ENCODE results near the gene CA11.

Gene CA11

GRCh38 chr19:48606463-48607358 lies 39.3 kb downstream of the CA11 start, which contains the start of gene SPACA4:
SPACA4 (plus strand) TSS chr19:48606742; CDS start chr19:48606979, 237 bp downstream.
- Histone ChIP-seq H3K27ac (ENCODE audit: low read depth in 2 of 2, low read length in 2 of 2) (no peak within 1 kb of the TSS), H3K4me1 (ENCODE audit: control insufficient read depth in 2 of 2, insufficient read depth in 2 of 2, low read length in 2 of 2) (peaks cover 12% of the 10 kb centered on the region in 2 donors), H3K27me3 (ENCODE audit: control insufficient read depth in 2 of 2, insufficient read depth in 2 of 2, low read length in 2 of 2) (no peaks in the 10 kb centered on the region), H3K36me3 (ENCODE audit: control insufficient read depth in 2 of 2, insufficient read depth in 2 of 2, low read length in 2 of 2) (peaks cover 11 to 15% of the 10 kb centered on the region in 2 donors), H3K9ac (ENCODE audit: low read depth in 1 of 2, low read length in 2 of 2) (no peak within 1 kb of the TSS), H3K9me3 (ENCODE audit: control insufficient read depth in 2 of 2, low read length in 2 of 2) (no peaks in the 10 kb centered on the region), H3K4me3 (ENCODE audit: low read length in 2 of 2) (no peak within 1 kb of the TSS)

DNA sequence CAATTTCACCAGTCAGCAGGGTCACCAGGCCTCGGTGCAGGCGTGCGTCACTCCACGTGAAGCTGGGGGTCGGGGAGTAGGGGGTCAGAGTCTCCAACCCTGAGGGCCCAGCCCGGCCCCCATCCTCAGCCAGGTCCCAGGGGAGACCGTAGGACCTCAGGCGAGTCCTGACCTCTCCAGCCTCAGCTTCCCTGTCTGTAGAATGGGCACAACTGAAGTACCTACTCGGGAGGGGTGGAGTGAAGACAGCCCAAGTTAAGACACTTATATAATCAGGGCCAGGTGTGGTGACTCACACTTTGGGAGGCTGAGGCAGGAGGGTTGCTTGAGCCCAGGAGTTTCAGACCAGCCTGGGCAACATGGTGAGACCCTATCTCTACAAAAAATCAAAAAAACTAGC lies 42.1 kb downstream of the CA11 start:
- H3K9ac ChIP-seq (ENCODE audit: low read depth in 1 of 2, low read length in 2 of 2), result no peak overlapping the region
- H3K27me3 ChIP-seq (ENCODE audit: control insufficient read depth in 2 of 2, insufficient read depth in 2 of 2, low read length in 2 of 2), result no peaks in the 10 kb centered on the region
- H3K27ac ChIP-seq (ENCODE audit: low read depth in 2 of 2, low read length in 2 of 2), result no peak overlapping the region
- peaks cover 4 to 11% of the 10 kb centered on the region in 2 donors for H3K36me3 ChIP-seq (ENCODE audit: control insufficient read depth in 2 of 2, insufficient read depth in 2 of 2, low read length in 2 of 2)
- H3K9me3 ChIP-seq (ENCODE audit: control insufficient read depth in 2 of 2, low read length in 2 of 2), result no peaks in the 10 kb centered on the region
- H3K4me3 ChIP-seq (ENCODE audit: low read length in 2 of 2), result no peak overlapping the region
- H3K4me1 ChIP-seq (ENCODE audit: control insufficient read depth in 2 of 2, insufficient read depth in 2 of 2, low read length in 2 of 2), result peaks cover 9 to 11% of the 10 kb centered on the region in 2 donors

DNA sequence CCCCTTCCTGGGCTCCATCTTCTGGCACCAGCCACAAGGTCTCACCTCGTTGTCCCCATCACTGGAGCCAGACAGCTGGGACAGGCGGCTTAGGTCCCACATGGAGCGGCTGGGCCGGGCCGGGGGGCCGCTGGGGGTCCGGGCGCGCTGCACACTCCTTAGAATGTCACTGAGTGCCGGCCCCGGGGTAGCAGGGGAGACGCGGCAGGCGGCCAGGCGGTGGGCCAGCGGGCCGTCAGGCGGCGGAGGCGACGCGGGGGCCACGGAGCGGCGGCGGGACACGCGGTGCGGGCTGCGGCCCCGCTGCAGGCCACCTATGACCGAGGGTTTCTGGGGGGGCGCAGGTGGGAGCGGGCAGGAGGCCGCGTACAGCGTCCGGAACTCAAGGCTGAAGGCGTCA lies 42.5 kb downstream of the CA11 start:
- peaks cover 8 to 11% of the 10 kb centered on the region in 2 donors for H3K4me1 ChIP-seq (ENCODE audit: control insufficient read depth in 2 of 2, insufficient read depth in 2 of 2, low read length in 2 of 2)
- peaks cover 4 to 11% of the 10 kb centered on the region in 2 donors for H3K36me3 ChIP-seq (ENCODE audit: control insufficient read depth in 2 of 2, insufficient read depth in 2 of 2, low read length in 2 of 2)
- peak overlapping the region in 1 of 2 donors; percentile 5 for H3K27ac ChIP-seq (ENCODE audit: low read depth in 2 of 2, low read length in 2 of 2)
- no peaks in the 10 kb centered on the region for H3K9me3 ChIP-seq (ENCODE audit: control insufficient read depth in 2 of 2, low read length in 2 of 2)
- no peak overlapping the region for H3K4me3 ChIP-seq (ENCODE audit: low read length in 2 of 2)
- peak overlapping the region in 1 of 2 donors; percentile 26 for H3K9ac ChIP-seq (ENCODE audit: low read depth in 1 of 2, low read length in 2 of 2)
- H3K27me3 ChIP-seq (ENCODE audit: control insufficient read depth in 2 of 2, insufficient read depth in 2 of 2, low read length in 2 of 2), result no peaks in the 10 kb centered on the region

GRCh38 chr19:48603001-48603400 lies 43.0 kb downstream of the CA11 start:
- Histone ChIP-seq H3K27ac (ENCODE audit: low read depth in 2 of 2, low read length in 2 of 2) (peak overlapping the region; percentile 5 to 29), H3K9ac (ENCODE audit: low read depth in 1 of 2, low read length in 2 of 2) (peak overlapping the region in 1 of 2 donors; percentile 26), H3K4me3 (ENCODE audit: low read length in 2 of 2) (no peak overlapping the region), H3K9me3 (ENCODE audit: control insufficient read depth in 2 of 2, low read length in 2 of 2) (no peaks in the 10 kb centered on the region), H3K36me3 (ENCODE audit: control insufficient read depth in 2 of 2, insufficient read depth in 2 of 2, low read length in 2 of 2) (peaks cover 4 to 11% of the 10 kb centered on the region in 2 donors), H3K4me1 (ENCODE audit: control insufficient read depth in 2 of 2, insufficient read depth in 2 of 2, low read length in 2 of 2) (peaks cover 8 to 11% of the 10 kb centered on the region in 2 donors), H3K27me3 (ENCODE audit: control insufficient read depth in 2 of 2, insufficient read depth in 2 of 2, low read length in 2 of 2) (no peaks in the 10 kb centered on the region)

DNA sequence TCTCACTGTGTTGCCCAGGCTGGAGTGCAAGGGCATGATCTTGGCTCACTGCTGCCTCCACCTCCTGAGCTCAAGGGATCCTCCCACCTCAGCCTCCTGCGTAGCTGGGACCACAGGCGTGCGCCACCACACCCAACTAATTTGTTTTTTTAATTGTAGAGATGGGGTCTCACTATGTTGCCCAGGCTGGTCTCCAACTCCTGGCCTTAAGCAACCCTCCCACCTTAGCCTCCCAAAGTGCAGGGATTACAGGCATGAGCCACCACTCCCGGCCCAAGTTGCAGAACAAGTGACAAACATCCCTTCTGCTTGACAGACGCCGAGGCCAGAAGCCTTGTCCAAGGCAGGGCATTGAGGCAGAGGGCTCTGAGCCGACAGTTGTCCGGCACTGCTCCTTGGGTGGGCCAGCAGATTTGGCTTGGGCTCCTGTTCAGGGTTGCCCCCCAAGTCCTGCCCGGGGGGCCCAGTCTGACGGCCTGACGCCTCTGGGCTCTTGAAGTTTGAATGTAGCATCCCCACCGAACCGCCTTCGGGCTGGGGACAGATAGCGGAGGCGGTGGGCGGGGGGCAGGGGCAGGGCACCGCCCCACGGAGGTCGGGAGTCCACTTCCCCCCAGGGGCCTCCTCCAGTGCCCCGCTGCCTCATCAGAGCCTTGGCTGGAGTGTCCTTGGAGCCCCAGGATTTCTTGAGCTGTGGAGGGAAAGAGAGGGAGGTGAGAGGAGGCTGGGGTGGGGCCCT lies 45.1 kb downstream of the CA11 start:
- no peaks in the 10 kb centered on the region for H3K27me3 ChIP-seq (ENCODE audit: control insufficient read depth in 2 of 2, insufficient read depth in 2 of 2, low read length in 2 of 2)
- H3K4me3 ChIP-seq (ENCODE audit: low read length in 2 of 2), result no peak overlapping the region
- H3K9ac ChIP-seq (ENCODE audit: low read depth in 1 of 2, low read length in 2 of 2), result no peak overlapping the region
- peaks cover 8 to 11% of the 10 kb centered on the region in 2 donors for H3K4me1 ChIP-seq (ENCODE audit: control insufficient read depth in 2 of 2, insufficient read depth in 2 of 2, low read length in 2 of 2)
- H3K36me3 ChIP-seq (ENCODE audit: control insufficient read depth in 2 of 2, insufficient read depth in 2 of 2, low read length in 2 of 2), result peaks cover 2 to 4% of the 10 kb centered on the region in 2 donors
- H3K27ac ChIP-seq (ENCODE audit: low read depth in 2 of 2, low read length in 2 of 2), result no peak overlapping the region
- no peaks in the 10 kb centered on the region for H3K9me3 ChIP-seq (ENCODE audit: control insufficient read depth in 2 of 2, low read length in 2 of 2)

DNA sequence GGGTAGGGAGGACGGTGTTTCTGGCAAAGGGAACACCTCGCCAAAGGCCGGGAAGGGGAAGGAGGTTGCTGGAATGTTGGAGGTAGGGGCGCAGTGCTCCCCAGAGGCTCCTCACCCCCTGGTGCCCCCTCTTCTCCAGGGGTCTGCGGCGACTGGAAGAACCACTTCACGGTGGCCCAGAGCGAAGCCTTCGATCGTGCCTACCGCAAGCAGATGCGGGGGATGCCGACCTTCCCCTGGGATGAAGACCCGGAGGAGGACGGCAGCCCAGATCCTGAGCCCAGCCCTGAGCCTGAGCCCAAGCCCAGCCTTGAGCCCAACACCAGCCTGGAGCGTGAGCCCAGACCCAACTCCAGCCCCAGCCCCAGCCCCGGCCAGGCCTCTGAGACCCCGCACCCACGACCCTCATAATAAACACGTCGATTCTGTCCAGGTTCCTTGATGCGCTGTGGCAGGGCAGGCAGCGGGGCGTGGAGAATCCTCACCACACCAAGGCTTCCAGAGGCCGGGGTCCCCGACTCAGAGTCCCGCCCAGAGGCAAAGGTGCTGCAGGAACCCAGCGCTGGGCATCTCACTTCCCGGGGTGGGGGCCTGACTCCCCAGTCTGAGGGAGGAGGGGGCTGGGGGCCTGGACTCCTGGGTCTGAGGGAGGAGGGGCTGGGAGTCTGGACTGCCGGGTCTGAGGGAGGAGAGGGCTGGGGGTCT lies 46.8 kb downstream of the CA11 start:
- no peaks in the 10 kb centered on the region for H3K27me3 ChIP-seq (ENCODE audit: control insufficient read depth in 2 of 2, insufficient read depth in 2 of 2, low read length in 2 of 2)
- H3K27ac ChIP-seq (ENCODE audit: low read depth in 2 of 2, low read length in 2 of 2), result no peak overlapping the region
- H3K4me1 ChIP-seq (ENCODE audit: control insufficient read depth in 2 of 2, insufficient read depth in 2 of 2, low read length in 2 of 2), result peaks cover 8 to 11% of the 10 kb centered on the region in 2 donors
- H3K4me3 ChIP-seq (ENCODE audit: low read length in 2 of 2), result no peak overlapping the region
- no peak overlapping the region for H3K9ac ChIP-seq (ENCODE audit: low read depth in 1 of 2, low read length in 2 of 2)
- peaks cover 2 to 4% of the 10 kb centered on the region in 2 donors for H3K36me3 ChIP-seq (ENCODE audit: control insufficient read depth in 2 of 2, insufficient read depth in 2 of 2, low read length in 2 of 2)
- H3K9me3 ChIP-seq (ENCODE audit: control insufficient read depth in 2 of 2, low read length in 2 of 2), result no peaks in the 10 kb centered on the region

GRCh38 chr19:48596679-48597465 lies 49.1 kb downstream of the CA11 start:
- H3K9ac ChIP-seq (ENCODE audit: low read depth in 1 of 2, low read length in 2 of 2), result no peak overlapping the region
- no peaks in the 10 kb centered on the region for H3K4me1 ChIP-seq (ENCODE audit: control insufficient read depth in 2 of 2, insufficient read depth in 2 of 2, low read length in 2 of 2)
- H3K36me3 ChIP-seq (ENCODE audit: control insufficient read depth in 2 of 2, insufficient read depth in 2 of 2, low read length in 2 of 2), result peaks cover 0 to 2% of the 10 kb centered on the region in 2 donors
- no peaks in the 10 kb centered on the region for H3K9me3 ChIP-seq (ENCODE audit: control insufficient read depth in 2 of 2, low read length in 2 of 2)
- no peak overlapping the region for H3K4me3 ChIP-seq (ENCODE audit: low read length in 2 of 2)
- H3K27ac ChIP-seq (ENCODE audit: low read depth in 2 of 2, low read length in 2 of 2), result no peak overlapping the region
- H3K27me3 ChIP-seq (ENCODE audit: control insufficient read depth in 2 of 2, insufficient read depth in 2 of 2, low read length in 2 of 2), result no peaks in the 10 kb centered on the region

- no peak overlapping the region for H3K9ac ChIP-seq (ENCODE audit: low read depth in 1 of 2, low read length in 2 of 2)
- H3K27ac ChIP-seq (ENCODE audit: low read depth in 2 of 2, low read length in 2 of 2), result no peak overlapping the region
- no peaks in the 10 kb centered on the region for H3K27me3 ChIP-seq (ENCODE audit: control insufficient read depth in 2 of 2, insufficient read depth in 2 of 2, low read length in 2 of 2)
- peaks cover 0 to 2% of the 10 kb centered on the region in 2 donors for H3K36me3 ChIP-seq (ENCODE audit: control insufficient read depth in 2 of 2, insufficient read depth in 2 of 2, low read length in 2 of 2)
- no peak overlapping the region for H3K4me3 ChIP-seq (ENCODE audit: low read length in 2 of 2)
- H3K9me3 ChIP-seq (ENCODE audit: control insufficient read depth in 2 of 2, low read length in 2 of 2), result no peaks in the 10 kb centered on the region
- H3K4me1 ChIP-seq (ENCODE audit: control insufficient read depth in 2 of 2, insufficient read depth in 2 of 2, low read length in 2 of 2), result no peaks in the 10 kb centered on the region
Observed at GRCh38 chr19:48596237-48596636, 49.8 kb downstream of the CA11 start.

- Histone ChIP-seq H3K4me3 (ENCODE audit: low read length in 2 of 2) (no peak overlapping the region), H3K27ac (ENCODE audit: low read depth in 2 of 2, low read length in 2 of 2) (no peak overlapping the region), H3K36me3 (ENCODE audit: control insufficient read depth in 2 of 2, insufficient read depth in 2 of 2, low read length in 2 of 2) (peaks cover 0 to under 1% of the 10 kb centered on the region in 2 donors), H3K9me3 (ENCODE audit: control insufficient read depth in 2 of 2, low read length in 2 of 2) (no peaks in the 10 kb centered on the region), H3K4me1 (ENCODE audit: control insufficient read depth in 2 of 2, insufficient read depth in 2 of 2, low read length in 2 of 2) (no peaks in the 10 kb centered on the region), H3K27me3 (ENCODE audit: control insufficient read depth in 2 of 2, insufficient read depth in 2 of 2, low read length in 2 of 2) (no peaks in the 10 kb centered on the region), H3K9ac (ENCODE audit: low read depth in 1 of 2, low read length in 2 of 2) (no peak overlapping the region)
Observed at GRCh38 chr19:48595833-48596232, 50.2 kb downstream of the CA11 start.
